Measurements from ENCODE around the gene DIO3. TPM values are rescaled to one million over a fixed set of nuclear protein-coding genes. Genes with fewer than 3 reads are reported as not detected.
"Not testable (repeated sequence)": the region's sequence is repeated elsewhere in the genome, so short reads cannot be mapped to it uniquely, and the experiment has no call there.

DIO3 gene
- polyA plus RNA-seq, 1 experiment, result not detected

DNA sequence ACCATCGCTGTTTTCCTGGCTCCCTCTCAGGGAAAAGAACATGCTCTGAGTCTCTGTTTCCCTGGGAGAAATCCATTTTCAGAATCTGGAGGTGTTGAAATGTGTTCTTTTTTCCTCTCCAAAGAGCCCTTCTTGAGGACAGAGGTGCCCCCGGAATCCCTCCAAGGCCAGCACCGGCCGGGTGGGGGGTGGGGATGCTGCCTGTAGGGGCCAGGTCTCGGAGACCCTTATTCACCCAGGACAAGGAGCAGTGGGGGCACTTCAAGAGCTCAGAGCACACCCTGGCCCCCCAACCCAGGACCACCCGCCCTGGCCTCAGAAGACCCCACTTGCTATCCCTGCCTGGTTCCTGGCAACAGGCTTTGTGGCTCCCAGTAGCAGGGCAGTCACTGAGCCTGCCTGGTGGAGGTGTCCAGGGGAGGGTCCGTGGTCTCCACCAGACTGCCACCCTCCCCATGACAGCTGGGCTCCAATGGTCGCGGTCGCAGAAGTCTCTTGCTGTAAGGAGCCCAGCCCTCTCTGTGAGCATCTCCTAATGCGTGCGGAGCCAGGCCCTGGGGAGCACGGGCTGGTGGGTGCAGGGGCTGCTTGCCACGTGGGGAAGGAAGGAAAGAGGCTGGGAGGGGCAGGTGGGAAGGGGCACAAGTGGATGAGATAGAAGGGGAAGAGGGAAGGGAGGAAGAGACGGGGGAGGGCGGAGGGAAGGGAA lies 13.2 kb upstream of the DIO3 start:
- no peak for DNase-seq (ENCODE audit: low read depth, low spot score)
- ChIA-PET POLR2A (no interaction called here), CTCF (no interaction called here)
- peaks cover 1% of the 10 kb centered on the region for H3K27me3 ChIP-seq (ENCODE audit: control insufficient read depth, insufficient read depth, low read length)
- TF ChIP-seq, protein P1, sequence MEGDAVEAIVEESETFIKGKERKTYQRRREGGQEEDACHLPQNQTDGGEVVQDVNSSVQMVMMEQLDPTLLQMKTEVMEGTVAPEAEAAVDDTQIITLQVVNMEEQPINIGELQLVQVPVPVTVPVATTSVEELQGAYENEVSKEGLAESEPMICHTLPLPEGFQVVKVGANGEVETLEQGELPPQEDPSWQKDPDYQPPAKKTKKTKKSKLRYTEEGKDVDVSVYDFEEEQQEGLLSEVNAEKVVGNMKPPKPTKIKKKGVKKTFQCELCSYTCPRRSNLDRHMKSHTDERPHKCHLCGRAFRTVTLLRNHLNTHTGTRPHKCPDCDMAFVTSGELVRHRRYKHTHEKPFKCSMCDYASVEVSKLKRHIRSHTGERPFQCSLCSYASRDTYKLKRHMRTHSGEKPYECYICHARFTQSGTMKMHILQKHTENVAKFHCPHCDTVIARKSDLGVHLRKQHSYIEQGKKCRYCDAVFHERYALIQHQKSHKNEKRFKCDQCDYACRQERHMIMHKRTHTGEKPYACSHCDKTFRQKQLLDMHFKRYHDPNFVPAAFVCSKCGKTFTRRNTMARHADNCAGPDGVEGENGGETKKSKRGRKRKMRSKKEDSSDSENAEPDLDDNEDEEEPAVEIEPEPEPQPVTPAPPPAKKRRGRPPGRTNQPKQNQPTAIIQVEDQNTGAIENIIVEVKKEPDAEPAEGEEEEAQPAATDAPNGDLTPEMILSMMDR (IDR thresholded peaks at IDR 0.05; ENCODE audit: low read depth, low read length), result no peak
- H3K27ac ChIP-seq (ENCODE audit: low read depth, low read length), result no peak overlapping the region
- H3K4me3 ChIP-seq (ENCODE audit: low read depth, low read length), result no peak overlapping the region
- peaks cover 4% of the 10 kb centered on the region for H3K9me3 ChIP-seq (ENCODE audit: control insufficient read depth, insufficient read depth, low read length)

DNA sequence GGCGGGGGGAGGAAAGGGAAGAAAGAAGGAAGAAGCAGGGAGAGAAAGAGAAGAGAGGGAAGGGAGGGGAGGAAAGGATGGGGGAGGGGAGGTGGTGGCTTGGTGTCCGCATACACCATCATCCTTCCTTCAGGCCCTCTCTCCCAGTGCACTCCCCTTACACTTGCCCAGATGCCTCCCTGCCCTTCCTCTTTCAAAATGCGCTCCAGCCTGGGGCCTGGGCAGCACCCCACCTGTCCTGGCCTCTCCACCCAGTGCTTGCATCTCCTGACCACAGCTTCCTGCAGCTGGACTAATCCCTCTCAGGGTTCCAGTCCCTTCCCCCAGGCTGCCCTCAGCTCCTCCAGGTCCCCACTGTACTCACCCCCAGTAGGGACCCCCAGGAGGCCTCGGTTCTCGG lies 12.6 kb upstream of the DIO3 start:
- no peak overlapping the region for H3K27ac ChIP-seq (ENCODE audit: low read depth, low read length)
- no peak overlapping the region for H3K4me3 ChIP-seq (ENCODE audit: low read depth, low read length)
- DNase-seq (ENCODE audit: low read depth, low spot score), result no peak
- ChIA-PET POLR2A (no interaction called here), CTCF (no interaction called here)
- TF ChIP-seq, protein P1 (IDR thresholded peaks at IDR 0.05; ENCODE audit: low read depth, low read length), result no peak
- peaks cover 2% of the 10 kb centered on the region for H3K27me3 ChIP-seq (ENCODE audit: control insufficient read depth, insufficient read depth, low read length)
- peaks cover 4% of the 10 kb centered on the region for H3K9me3 ChIP-seq (ENCODE audit: control insufficient read depth, insufficient read depth, low read length)

DNA sequence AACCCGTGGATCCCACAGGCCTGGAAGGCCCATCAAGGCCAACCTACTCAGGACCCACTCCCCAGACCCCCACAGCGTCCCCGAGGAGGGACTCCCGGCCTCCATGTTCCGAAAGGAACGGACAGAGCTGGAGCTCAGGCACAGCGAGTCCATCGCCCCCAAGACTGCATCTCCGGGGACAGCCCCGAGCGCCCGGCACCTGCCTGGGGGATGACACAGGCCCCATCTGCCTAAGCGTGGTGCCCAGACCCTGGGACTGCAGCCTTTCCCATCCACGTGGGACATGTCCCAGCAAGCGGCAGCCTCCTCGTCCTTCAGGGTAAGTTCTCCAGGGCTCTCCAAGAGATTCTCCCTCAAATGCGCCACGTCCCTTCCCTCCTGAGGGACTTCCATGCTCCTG lies 12.1 kb upstream of the DIO3 start:
- TF ChIP-seq, protein P1 (IDR thresholded peaks at IDR 0.05; ENCODE audit: low read depth, low read length), result no peak
- DNase-seq (ENCODE audit: low read depth, low spot score), result no peak
- peaks cover 4% of the 10 kb centered on the region for H3K9me3 ChIP-seq (ENCODE audit: control insufficient read depth, insufficient read depth, low read length)
- H3K27ac ChIP-seq (ENCODE audit: low read depth, low read length), result no peak overlapping the region
- ChIA-PET CTCF (no interaction called here), POLR2A (no interaction called here)
- no peak overlapping the region for H3K4me3 ChIP-seq (ENCODE audit: low read depth, low read length)
- H3K27me3 ChIP-seq (ENCODE audit: control insufficient read depth, insufficient read depth, low read length), result peaks cover 2% of the 10 kb centered on the region

DNA sequence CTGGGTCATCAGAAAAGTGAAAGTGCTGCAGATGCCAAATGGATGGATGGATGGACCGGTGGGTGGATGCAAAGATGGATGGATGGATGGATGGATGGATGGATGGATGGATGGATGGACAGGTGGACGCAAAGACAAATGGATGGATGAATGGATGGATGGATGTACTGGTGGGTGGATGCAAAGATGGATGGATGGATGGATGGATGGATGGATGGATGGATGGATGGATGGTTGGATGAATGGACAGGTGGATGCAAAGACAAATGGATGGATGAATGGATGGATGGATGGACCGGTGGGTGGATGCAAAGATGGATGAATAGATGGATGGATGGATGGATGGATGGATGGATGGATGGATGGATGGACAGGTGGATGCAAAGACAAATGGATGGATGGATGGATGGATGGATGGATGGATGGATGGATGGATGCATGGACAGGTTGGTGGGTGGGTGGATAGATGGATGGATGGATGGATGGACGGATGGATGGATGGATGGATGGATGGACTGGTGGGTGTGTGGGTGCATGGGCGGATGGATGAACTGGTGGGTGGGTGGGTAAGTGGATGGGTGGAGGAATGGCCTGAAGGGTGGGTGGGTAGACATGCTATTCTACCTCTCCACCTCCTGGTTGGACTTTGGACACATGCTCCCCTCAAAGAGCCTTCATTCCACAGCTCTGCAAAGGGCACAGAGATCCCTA lies 10.9 kb upstream of the DIO3 start:
- H3K9me3 ChIP-seq (ENCODE audit: control insufficient read depth, insufficient read depth, low read length); POLR2A ChIA-PET; H3K4me3 ChIP-seq (ENCODE audit: low read depth, low read length); CTCF ChIA-PET; DNase-seq (ENCODE audit: low read depth, low spot score); H3K27ac ChIP-seq (ENCODE audit: low read depth, low read length); H3K27me3 ChIP-seq (ENCODE audit: control insufficient read depth, insufficient read depth, low read length): not testable (repeated sequence)

DNA sequence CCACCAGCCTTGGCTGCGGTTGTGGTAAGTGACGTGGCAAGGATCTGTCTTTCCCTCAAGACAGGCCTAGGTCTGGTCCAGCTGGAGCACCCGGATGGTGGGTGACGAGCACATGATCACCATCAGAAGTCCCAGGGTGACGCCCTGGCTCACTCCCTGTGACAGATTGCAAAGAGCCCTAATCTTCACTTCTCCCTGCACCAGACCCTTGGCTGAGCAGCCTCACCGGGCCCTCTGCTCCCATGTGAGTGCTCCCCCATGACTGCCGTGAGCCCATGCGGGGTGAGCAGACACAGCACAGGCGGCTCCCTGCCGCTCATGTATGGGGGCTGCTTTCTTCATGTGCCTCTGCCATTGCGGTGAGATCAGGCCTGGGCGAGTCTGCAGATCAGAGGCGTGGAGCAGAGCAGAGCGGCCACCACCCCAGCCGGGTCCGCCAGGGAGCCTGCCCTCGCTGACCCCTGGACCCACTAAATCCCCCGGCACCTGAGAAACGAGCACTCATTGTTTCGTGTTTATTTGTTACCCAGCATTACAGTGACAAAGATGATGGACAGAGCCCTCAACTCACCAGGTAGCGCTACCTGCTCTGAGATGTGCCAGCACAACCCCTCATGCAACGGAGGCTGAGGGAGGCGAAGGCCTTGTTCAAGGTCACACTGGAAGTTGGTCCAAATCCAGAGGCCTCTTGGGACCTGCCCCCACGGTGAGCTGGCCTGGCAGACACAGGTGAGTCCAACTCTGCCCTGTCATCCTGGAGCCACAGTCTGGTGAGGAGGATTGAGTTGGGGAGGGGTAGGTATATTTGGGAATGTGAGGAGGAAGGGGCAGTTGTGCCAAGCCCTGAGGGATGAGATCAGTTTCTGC lies 9.3 kb upstream of the DIO3 start:
- no peak for DNase-seq (ENCODE audit: low read depth, low spot score)
- ChIA-PET POLR2A (no interaction called here), CTCF (no interaction called here)
- H3K9me3 ChIP-seq (ENCODE audit: control insufficient read depth, insufficient read depth, low read length), result no peaks in the 10 kb centered on the region; the same call in 1 of the 2 replicates
- no peak overlapping the region for H3K4me3 ChIP-seq (ENCODE audit: low read depth, low read length)
- H3K27me3 ChIP-seq (ENCODE audit: control insufficient read depth, insufficient read depth, low read length), result peaks cover 2% of the 10 kb centered on the region
- H3K27ac ChIP-seq (ENCODE audit: low read depth, low read length), result no peak overlapping the region
- TF ChIP-seq, protein P1 (IDR thresholded peaks at IDR 0.05; ENCODE audit: low read depth, low read length), result no peak

Data from AG04450 (cell line).